ENCODE results near the gene UGT1A5. TPM values are rescaled to one million over a fixed set of nuclear protein-coding genes. Genes with fewer than 3 reads are reported as not detected.

The UGT1A5 gene
- total RNA-seq, 2 experiments from 2014 or later, result not detected

- no peaks in the 10 kb centered on the region for H3K4me1 Mint-ChIP-seq (ENCODE audit: low read depth)
- no peak for TF ChIP-seq CTCF (IDR thresholded peaks at IDR 0.05)
- H3K4me3 Mint-ChIP-seq, result no peak overlapping the region
- no peaks in the 10 kb centered on the region for H3K9me3 Mint-ChIP-seq
- no peak overlapping the region for H3K27ac Mint-ChIP-seq
- no peaks in the 10 kb centered on the region for H3K36me3 Mint-ChIP-seq (ENCODE audit: low read depth)
- no peaks in the 10 kb centered on the region for H3K27me3 Mint-ChIP-seq
- ATAC-seq, result no peak
- no peak for DNase-seq
- intact Hi-C loops (cut with micrococcal nuclease), result no loop called here
- CTCF ChIA-PET, result no interaction called here
- POLR2A ChIA-PET, result no interaction called here
Measured at GRCh38 chr2:233820774-233821105, 108.0 kb downstream of the UGT1A5 start.

GRCh38 chr2:233821196-233821595 lies 108.5 kb downstream of the UGT1A5 start:
- no peak overlapping the region for H3K27ac Mint-ChIP-seq
- H3K9me3 Mint-ChIP-seq, result no peaks in the 10 kb centered on the region
- CTCF ChIA-PET, result no interaction called here
- intact Hi-C loops (cut with micrococcal nuclease), result no loop called here
- TF ChIP-seq CTCF (IDR thresholded peaks at IDR 0.05), result no peak
- no peak for DNase-seq
- H3K4me3 Mint-ChIP-seq, result no peak overlapping the region
- peaks cover under 1% of the 10 kb centered on the region for H3K27me3 Mint-ChIP-seq
- no peaks in the 10 kb centered on the region for H3K36me3 Mint-ChIP-seq (ENCODE audit: low read depth)
- POLR2A ChIA-PET, result no interaction called here
- ATAC-seq, result no peak
- H3K4me1 Mint-ChIP-seq (ENCODE audit: low read depth), result no peaks in the 10 kb centered on the region

GRCh38 chr2:233821709-233822100 lies 109.0 kb downstream of the UGT1A5 start:
- no peak for ATAC-seq
- no peak overlapping the region for H3K27ac Mint-ChIP-seq
- DNase-seq, result no peak
- no peak for TF ChIP-seq CTCF (IDR thresholded peaks at IDR 0.05)
- H3K4me1 Mint-ChIP-seq (ENCODE audit: low read depth), result no peaks in the 10 kb centered on the region
- intact Hi-C loops (cut with micrococcal nuclease), result no loop called here
- ChIA-PET CTCF (no interaction called here), POLR2A (no interaction called here)
- H3K9me3 Mint-ChIP-seq, result no peaks in the 10 kb centered on the region
- peaks cover 2% of the 10 kb centered on the region for H3K27me3 Mint-ChIP-seq
- H3K36me3 Mint-ChIP-seq (ENCODE audit: low read depth), result no peaks in the 10 kb centered on the region
- no peak overlapping the region for H3K4me3 Mint-ChIP-seq

- CTCF ChIA-PET, result interaction anchor here (0.6 kb wide), 1 partner anchor 1217 kb away, joined by 3 read pairs; no protein-coding TSS in a partner anchor
- TF ChIP-seq CTCF (IDR thresholded peaks at IDR 0.05), result no peak
- H3K36me3 Mint-ChIP-seq (ENCODE audit: low read depth), result no peaks in the 10 kb centered on the region
- H3K4me1 Mint-ChIP-seq (ENCODE audit: low read depth), result no peaks in the 10 kb centered on the region
- no peak for ATAC-seq
- no peak for DNase-seq
- no peak overlapping the region for H3K4me3 Mint-ChIP-seq
- intact Hi-C loops (cut with micrococcal nuclease), result no loop called here
- POLR2A ChIA-PET, result no interaction called here
- peaks cover 2% of the 10 kb centered on the region for H3K27me3 Mint-ChIP-seq
- no peak overlapping the region for H3K27ac Mint-ChIP-seq
- no peaks in the 10 kb centered on the region for H3K9me3 Mint-ChIP-seq
Measured at GRCh38 chr2:233822101-233822771, 109.5 kb downstream of the UGT1A5 start.

Other genes starting within 250 kb of the UGT1A5 start
- gene USP40, start 146.1 kb upstream of the UGT1A5 start, total RNA-seq, result 10 to 100 TPM; 14.0 to 15.8 TPM
- gene UGT1A8, start 95.3 kb upstream of the UGT1A5 start, total RNA-seq, result not detected
- not detected for gene UGT1A10, start 76.5 kb upstream of the UGT1A5 start, total RNA-seq
- gene UGT1A9, start 41.0 kb upstream of the UGT1A5 start, total RNA-seq, result not detected
- gene UGT1A7, start 31.0 kb upstream of the UGT1A5 start, total RNA-seq, result not detected
- gene UGT1A6, start 20.0 kb upstream of the UGT1A5 start, total RNA-seq, result not detected
- not detected for gene UGT1A4, start 5.8 kb downstream of the UGT1A5 start, total RNA-seq
- gene UGT1A3, start 16.1 kb downstream of the UGT1A5 start, total RNA-seq, result not detected
- not detected for gene UGT1A1, start 47.4 kb downstream of the UGT1A5 start, total RNA-seq
- gene MROH2A, start 65.4 kb downstream of the UGT1A5 start, total RNA-seq, result not detected
- 10 to 100 TPM; 79.8 to 83.6 TPM for gene HJURP, start 141.6 kb downstream of the UGT1A5 start, total RNA-seq
- gene TRPM8, start 204.5 kb downstream of the UGT1A5 start, total RNA-seq, result not detected

Data from activated CD8-positive, alpha-beta T cell treated with anti-CD3 and anti-CD28 coated beads for 36 hours (primary cell).